ENCODE data around the gene CLDN1. TPM values are rescaled to one million over a fixed set of nuclear protein-coding genes. Genes with fewer than 3 reads are reported as not detected.

The CLDN1 gene
- total and polyA plus RNA-seq, 2 of the 13 experiments (the other 11 are each of a cell fraction or from before 2014, with no cell fraction given), result 42.7 to 51.6 TPM

- TF ChIP-seq MYC (CRISPR knock-in tag; IDR thresholded peaks at IDR 0.05; ENCODE audit: borderline replicate concordance), result no peak; the same call in 1 of the 2 replicates
- no peak for TF ChIP-seq RAD51 (IDR thresholded peaks at IDR 0.05; ENCODE audit: borderline replicate concordance)
- TF ChIP-seq PHF20 (CRISPR knock-in tag; IDR thresholded peaks at IDR 0.05), result no peak
- TF ChIP-seq SIN3B (IDR thresholded peaks at IDR 0.05; ENCODE audit: low read length), result no peak
- no peak for TF ChIP-seq XBP1 (CRISPR knock-in tag; IDR thresholded peaks at IDR 0.05)
- TF ChIP-seq NFRKB (IDR thresholded peaks at IDR 0.05), result no peak
- TF ChIP-seq ZNF280B (CRISPR knock-in tag; IDR thresholded peaks at IDR 0.05; ENCODE audit: borderline replicate concordance), result no peak; the same call in 1 of the 2 replicates
- TF ChIP-seq MNT (IDR thresholded peaks at IDR 0.05), result 0 out of 2 replicates have a peak, but pooled peaks have one; percentile 5
- TF ChIP-seq RAD21 (CRISPR knock-in tag; IDR thresholded peaks at IDR 0.05), result peak; percentile 98
- no peak for TF ChIP-seq ZNF7 (CRISPR knock-in tag; IDR thresholded peaks at IDR 0.05)
- TF ChIP-seq AHR (CRISPR knock-in tag; IDR thresholded peaks at IDR 0.05), result no peak
- peak in 1 of 2 experiments; percentile 68; a peak in 2 of 4 replicates for TF ChIP-seq ATF4 (CRISPR knock-in tag; IDR thresholded peaks at IDR 0.05)
- TF ChIP-seq ZNF883 (CRISPR knock-in tag; IDR thresholded peaks at IDR 0.05; ENCODE audit: not compliant biosample characterization), result peak; percentile 70
- no peak for TF ChIP-seq ATF1 (CRISPR knock-in tag; IDR thresholded peaks at IDR 0.05)
- TF ChIP-seq ZNF264 (CRISPR knock-in tag; IDR thresholded peaks at IDR 0.05), result no peak
- TF ChIP-seq SOX5 (CRISPR knock-in tag; IDR thresholded peaks at IDR 0.05; ENCODE audit: borderline replicate concordance), result no peak; the same call in 1 of the 2 replicates
- TF ChIP-seq AGO2 (optimal IDR thresholded peaks at IDR 0.05; ENCODE audit: low read depth, low read length), result peak; percentile 58
- TF ChIP-seq BHLHE40 (IDR thresholded peaks at IDR 0.05; ENCODE audit: low read length), result 0 out of 2 replicates have a peak, but pooled peaks have one; percentile 14
- peak; percentile 57; the same call in 1 of the 2 replicates for TF ChIP-seq ZNF547 (CRISPR knock-in tag; IDR thresholded peaks at IDR 0.05)
- TF ChIP-seq ZNF878 (CRISPR knock-in tag; IDR thresholded peaks at IDR 0.05), result 0 out of 2 replicates have a peak, but pooled peaks have one; percentile 44
- TF ChIP-seq ZNF549 (CRISPR knock-in tag; IDR thresholded peaks at IDR 0.05), result no peak
- no peak for TF ChIP-seq SYNCRIP (IDR thresholded peaks at IDR 0.05; ENCODE audit: insufficient read depth, low read depth, low read length)
- TF ChIP-seq EEA1 (CRISPR knock-in tag; IDR thresholded peaks at IDR 0.05; ENCODE audit: borderline replicate concordance), result peak; percentile 55; the same call in 1 of the 2 replicates
- TF ChIP-seq SNAPC5 (CRISPR knock-in tag; IDR thresholded peaks at IDR 0.05; ENCODE audit: borderline replicate concordance), result 0 out of 2 replicates have a peak, but pooled peaks have one; percentile 71
- TF ChIP-seq GLMP (CRISPR knock-in tag; IDR thresholded peaks at IDR 0.05; ENCODE audit: borderline replicate concordance), result no peak
- 0 out of 2 replicates have a peak, but pooled peaks have one; percentile 47 for TF ChIP-seq SNAPC2 (CRISPR knock-in tag; IDR thresholded peaks at IDR 0.05)
These were observed at the start of gene CLDN1 (continued) for GRCh38 chr3:190321789-190322603.
